NCI-H2081 treated with DMSO at 0.1 percent for 48 hours (cell line): ENCODE measurements around the gene GNG8.

ENCODE experiments used
- DNase-seq: peaks from one replicate; lab custom pipeline; 2025; lab: John Stamatoyannopoulos, UW

GNG8 gene

DNA sequence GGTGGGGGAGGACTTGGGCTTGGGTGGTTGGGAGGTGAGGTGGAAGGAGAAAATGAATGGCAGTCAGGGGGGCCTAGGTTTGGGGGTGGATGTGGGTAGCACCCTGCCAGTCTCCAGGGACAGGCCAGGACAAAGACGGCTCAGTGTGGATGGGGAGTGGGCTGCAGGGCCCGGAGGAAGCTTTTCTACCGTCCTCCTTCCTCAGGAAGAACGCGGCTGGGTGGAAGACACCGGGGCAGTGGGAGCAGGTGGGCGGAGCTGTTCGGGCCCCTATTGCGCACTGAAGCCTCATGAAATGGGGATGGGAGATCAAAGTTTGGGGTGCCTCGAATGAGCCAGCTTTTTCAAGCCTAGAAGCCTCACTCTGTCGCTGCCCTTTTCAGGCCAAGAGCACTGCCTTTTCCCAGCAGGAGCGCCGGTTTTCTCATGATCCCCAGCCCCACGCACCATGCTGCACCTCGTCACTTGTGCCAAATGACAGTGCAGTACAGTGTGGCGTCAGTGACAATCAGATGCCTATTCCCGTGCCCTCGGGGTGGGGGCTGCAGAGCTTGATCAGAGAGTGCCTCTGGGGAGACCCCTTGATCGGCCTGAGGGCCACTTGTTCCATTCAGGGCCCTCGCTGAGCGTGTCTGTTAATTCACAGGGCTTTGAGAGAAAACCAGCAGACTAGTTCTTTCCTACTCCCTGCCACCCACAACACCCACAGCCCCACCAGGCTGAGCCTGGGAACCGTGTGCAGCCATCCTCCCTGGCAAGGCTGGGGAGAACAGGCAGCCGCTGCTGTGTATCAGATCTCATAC lies 33.4 kb downstream of the GNG8 start:
- no peak for DNase-seq

DNA sequence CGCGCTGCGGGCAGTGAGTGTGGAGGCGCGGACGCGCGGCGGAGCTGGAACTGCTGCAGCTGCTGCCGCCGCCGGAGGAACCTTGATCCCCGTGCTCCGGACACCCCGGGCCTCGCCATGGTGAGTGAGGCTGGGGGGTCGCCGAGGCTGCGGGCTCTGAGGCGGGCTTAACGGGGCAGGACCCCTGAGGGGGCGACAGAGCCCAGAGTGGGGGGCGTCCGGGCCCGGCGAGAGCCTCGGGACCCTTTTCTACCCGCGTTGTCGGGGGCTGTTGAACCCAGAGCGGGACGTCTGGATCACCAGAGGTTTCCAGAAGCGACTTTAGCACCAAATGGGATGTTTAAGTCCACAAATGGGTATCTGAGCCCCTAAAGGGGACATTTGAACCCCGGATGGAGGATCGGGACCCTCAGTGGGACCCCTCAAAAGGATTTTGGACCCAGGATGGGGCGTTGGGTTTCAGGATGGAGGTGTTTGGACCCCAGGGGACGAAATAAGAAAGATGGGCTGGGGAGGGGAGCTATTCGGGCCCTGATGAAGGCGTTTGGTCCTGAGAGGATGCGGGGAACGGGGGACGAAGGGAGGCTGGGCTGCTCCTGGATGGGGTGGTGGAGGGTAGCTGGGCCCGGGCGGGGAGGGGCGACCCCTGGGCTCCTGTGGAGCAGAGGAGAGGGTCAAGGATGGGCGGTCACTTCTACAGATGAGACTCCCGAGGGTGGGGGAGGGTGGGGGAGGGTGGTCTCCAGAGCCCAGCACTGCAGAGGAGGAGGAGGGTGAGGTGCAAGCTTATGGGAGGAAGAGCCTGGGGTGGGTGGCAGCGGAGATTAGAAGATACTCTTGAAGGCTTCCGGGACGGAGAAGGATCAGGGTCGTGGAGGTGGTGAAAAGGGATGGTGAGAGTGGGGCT lies 34.4 kb downstream of the GNG8 start, which contains the start of gene CALM3:
Gene CALM3, plus strand, starts transcription at position 13 of the 907 bp plus-strand sequence. Its CDS starts 105 bp downstream, at position 118.
- DNase-seq, result no peak

DNA sequence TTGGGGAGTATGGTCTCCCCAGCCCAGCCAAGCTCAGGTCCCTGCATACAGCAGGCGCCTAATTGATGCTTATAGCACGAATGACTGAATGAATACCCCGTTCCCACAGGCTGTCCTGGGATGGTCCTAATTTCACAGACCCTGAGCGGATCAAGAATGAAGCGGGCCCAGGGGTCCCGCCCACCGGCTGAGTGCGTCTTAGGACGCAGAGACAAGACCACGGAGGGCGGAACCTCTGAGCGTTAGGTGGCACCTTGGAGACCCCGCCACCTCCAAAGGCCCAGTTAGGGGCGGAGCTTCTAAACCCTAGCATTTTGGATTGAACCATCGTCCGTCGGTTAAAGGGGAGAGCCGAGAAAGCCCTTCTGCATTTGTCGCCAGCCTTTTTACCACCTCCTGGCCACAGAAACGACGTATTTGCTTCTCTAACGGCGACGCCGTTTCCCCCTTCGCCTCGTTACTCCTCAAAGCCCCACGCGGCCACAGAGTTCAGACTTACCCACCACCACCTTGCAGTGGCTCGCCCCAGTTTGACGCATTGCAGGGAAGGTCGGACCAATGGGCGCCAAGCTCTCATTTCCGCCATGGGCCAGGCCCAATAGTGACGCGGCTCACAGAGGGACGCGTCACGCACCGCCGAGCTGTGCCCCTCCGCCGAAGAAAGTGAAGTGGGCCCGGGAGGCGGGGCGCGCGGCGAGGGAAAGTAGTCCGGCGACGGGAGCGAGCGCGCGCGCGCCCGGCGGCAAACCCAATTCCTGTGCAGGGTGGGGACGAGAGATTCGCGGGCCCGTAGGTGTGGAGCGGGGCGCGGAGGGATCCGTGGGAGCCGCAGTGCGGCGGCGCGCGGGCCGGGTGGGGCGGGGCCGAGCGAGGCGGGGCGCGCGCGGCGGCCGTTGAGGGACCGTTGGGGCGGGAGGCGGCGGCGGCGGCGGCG lies 35.4 kb downstream of the GNG8 start:
- peak; percentile 75 for DNase-seq

DNA sequence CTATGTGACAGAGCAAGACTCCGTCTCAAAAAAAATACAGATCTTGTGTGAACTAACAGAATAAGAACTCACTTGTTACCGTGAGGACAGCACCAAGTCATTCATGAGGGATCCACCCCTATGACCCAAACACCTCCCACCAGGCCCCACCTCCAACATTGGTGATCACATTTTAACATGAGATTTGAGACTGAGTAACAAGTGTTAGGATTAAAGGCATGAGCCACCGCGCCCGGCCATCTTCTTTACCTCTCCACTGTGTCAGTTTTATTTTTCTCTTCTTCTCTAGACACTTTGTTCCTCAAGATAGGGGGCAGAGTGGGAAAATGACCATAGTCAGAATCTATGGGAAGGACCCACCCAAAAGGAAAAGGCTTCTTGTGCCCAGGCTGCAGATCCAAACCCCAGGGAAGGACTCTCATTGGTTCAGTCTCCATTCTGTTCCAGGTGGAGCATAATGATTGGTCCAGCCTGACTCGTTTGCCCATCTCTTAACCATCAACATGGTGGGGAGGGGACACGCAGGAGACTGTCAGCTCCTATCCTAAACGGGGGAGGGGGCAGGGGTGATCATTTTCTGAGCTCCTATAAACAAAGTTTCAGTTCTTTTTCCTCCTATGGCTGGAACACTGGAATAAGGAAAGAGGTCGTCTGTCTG lies 36.2 kb downstream of the GNG8 start:
- no peak for DNase-seq

DNA sequence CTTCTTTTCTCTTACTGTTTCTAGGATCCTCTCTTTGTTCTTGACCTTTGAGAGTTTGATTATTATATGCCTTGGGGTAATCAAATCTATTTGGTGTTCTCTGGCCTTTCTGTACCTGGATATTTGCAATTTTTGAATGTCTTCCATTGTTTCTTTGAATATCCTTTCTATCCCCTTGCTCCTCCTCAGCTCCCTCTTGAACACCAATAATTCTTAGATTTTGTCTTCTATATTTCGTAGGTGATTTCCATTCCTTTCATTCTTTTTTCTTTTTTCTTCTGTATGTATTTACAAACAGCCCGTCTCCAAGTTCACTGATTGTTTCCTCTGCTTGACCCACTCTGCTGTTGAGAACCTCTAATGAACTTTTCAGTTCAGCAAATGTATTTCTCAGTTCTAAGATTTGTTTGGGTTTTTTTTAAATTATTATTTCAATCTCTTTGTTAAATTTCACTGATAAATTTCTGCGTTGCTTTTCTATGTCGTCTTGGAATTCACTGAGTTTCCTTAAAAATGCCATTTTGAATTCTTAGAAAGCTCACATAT lies 37.6 kb downstream of the GNG8 start:
- no peak for DNase-seq

DNA sequence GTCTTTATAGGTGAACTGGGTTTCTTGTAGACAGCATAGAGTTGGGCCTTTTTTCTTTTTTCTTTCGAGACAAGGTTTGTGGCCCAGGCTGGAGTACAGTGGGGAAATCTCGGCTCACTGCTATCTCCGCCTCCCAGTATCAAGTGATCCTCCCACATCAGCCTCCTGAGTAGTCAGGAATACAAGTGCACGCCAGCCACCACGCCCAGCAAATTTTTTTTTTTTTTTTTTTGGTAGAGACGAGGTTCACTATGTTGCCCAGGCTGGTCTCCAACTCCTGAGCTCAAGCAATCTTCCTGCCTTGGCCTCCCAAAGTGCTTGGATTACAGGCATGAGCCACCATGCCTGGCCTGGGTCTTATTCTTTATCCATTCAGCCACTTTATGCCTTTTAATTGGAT lies 40.0 kb downstream of the GNG8 start:
- no peak for DNase-seq

DNA sequence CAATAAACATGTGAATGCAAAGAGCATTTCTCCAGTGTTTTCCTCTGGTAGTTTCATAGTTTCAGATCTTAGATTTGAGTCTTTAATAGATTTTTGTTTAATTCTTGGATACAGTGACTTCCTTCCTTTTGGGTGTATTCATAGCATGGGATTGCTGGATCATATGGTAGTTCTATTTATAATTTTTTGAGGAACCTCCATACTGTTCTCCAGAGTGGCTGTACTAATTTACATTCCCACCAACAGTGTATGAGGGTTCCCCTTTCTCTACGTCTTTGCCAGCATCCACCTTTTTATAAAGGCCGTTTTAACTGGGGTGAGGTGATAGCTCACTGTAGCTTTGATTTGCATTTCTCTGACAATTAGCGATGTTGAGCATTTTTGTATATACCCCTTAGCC lies 44.1 kb downstream of the GNG8 start:
- DNase-seq, result no peak

DNA sequence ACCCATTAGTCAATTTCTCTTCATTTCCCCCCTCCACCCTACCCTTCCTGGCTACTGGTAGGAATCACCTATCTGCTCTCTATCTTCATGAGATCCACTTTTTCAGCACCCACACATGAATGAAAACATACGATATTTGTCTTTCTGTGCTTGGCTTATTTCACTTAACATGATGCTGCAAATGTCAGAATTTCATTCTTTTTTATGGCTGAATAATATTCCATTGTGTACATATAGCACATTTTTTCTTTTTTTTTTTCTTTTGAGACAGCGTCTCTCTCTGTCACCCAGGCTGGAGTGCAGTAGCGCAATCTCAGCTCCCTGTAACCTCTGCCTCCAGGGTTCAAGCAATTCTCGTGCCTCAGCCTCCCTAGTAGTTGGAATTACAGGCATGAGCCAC lies 44.7 kb downstream of the GNG8 start:
- DNase-seq, result no peak

DNA sequence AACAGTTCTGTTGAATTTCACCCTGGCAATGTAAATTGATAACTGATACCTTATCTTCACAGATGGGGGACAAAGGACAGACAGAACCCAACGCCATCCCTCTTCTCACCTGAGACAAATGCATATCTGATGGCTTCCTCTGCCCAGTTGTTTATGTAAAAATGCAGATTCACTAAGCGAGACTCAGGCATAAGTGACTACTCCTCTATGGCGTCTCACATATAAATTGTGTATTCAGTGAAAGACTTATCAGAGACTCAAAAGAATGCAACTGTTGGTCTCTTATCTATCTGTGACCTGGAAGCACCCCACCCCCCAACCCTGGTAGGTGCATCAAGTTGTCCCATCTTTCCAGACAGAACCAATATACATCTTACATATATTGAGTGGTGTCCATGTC lies 48.1 kb downstream of the GNG8 start:
- DNase-seq, result no peak

DNA sequence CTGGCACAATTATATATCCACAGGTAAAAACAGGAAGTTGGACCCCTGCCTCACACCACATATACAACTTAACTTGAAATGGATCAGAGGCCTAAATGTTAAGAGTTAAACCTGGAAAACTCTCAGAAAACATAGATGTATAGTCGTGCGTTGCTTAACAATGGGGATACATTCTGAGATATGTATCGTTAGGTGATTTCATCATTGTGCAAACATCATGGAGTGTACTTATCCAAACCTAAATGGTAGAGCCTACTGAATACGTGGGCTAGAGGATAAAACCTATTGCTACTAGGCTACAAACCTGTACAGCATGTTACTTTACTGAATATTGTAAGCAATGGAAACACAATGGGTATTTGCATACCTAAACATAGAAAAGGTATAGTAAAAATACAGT lies 49.7 kb downstream of the GNG8 start:
- no peak for DNase-seq

DNA sequence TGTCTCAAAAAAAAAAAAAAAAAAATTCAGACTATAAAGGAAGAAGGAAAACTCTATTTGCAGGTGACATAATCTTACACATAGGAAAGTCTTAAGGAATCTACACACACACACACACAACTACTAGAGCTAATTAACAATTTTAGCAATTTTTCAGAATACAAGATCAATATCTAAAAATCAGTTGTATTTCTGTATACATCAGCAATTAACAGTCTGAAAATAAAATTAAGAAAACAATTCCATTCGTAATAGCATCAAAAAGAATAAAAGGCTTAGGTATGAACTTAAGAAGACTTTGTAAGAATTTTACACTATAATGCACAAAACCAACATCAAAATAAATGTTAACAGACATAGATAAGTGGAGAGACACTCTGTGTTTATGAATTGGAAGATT lies 50.5 kb downstream of the GNG8 start:
- no peak for DNase-seq
